GM06990 (cell line): Measurements from ENCODE around the gene ANKRD44.
"Not testable (repeated sequence)": the region's sequence is repeated elsewhere in the genome, so short reads cannot be mapped to it uniquely, and the experiment has no call there.

Experiments
- DNase-seq: peaks from one replicate; pipeline ENCODE4 v3.0.0-alpha.2; 2011; ENCODE audit not compliant: insufficient read length; ENCODE audit errors: extremely low read depth
- H3K27me3 ChIP-seq: replicated peaks from 2 replicates; pipeline ENCODE4 v1.6.0; 2011; ENCODE audit warnings: low read length; ENCODE audit not compliant: control insufficient read depth, insufficient read depth
- H3K36me3 ChIP-seq: 2 replicates; pipeline ENCODE4 v1.5.1; 2011; ENCODE audit warnings: low read length; ENCODE audit not compliant: control insufficient read depth, insufficient read depth
- H3K4me3 ChIP-seq: replicated peaks from 2 replicates; pipeline ENCODE4 v1.5.1; 2011; ENCODE audit warnings: low read depth, mild to moderate bottlenecking, control low read depth, low read length
- CTCF ChIP-seq: IDR thresholded peaks from 2 replicates; pipeline ENCODE4 v1.5.1; 2011; ENCODE audit warnings: low read length, control low read depth, mild to moderate bottlenecking, inconsistent platforms; ENCODE audit not compliant: insufficient read depth, poor library complexity, severe bottlenecking

Gene ANKRD44

GRCh38 chr2:197028633-197029032 lies 281.9 kb downstream of the ANKRD44 start:
- peaks cover 8% of the 10 kb centered on the region for H3K36me3 ChIP-seq

GRCh38 chr2:197028230-197028629 lies 282.4 kb downstream of the ANKRD44 start:
- TF ChIP-seq CTCF, result no peak
- no peak overlapping the region for H3K4me3 ChIP-seq
- H3K36me3 ChIP-seq, result peaks cover 12% of the 10 kb centered on the region
- no peak for DNase-seq
- H3K27me3 ChIP-seq, result no peaks in the 10 kb centered on the region

More at GRCh38 chr2:197028633-197029032, 281.9 kb downstream of the ANKRD44 start:
- H3K27me3 ChIP-seq, result no peaks in the 10 kb centered on the region
- H3K4me3 ChIP-seq, result no peak overlapping the region
- no peak for TF ChIP-seq CTCF
- no peak for DNase-seq

GRCh38 chr2:197024206-197024605 lies 286.4 kb downstream of the ANKRD44 start:
- no peak overlapping the region for H3K4me3 ChIP-seq
- no peaks in the 10 kb centered on the region for H3K27me3 ChIP-seq
- TF ChIP-seq CTCF, result no peak
- peaks cover 15% of the 10 kb centered on the region for H3K36me3 ChIP-seq
- DNase-seq, result no peak

- H3K4me3 ChIP-seq, DNase-seq, H3K27me3 ChIP-seq: not testable (repeated sequence)
- H3K36me3 ChIP-seq, result peaks cover 15% of the 10 kb centered on the region
These were observed 289.7 kb downstream of the ANKRD44 start for GRCh38 chr2:197020921-197021320.

- TF ChIP-seq CTCF, result no peak
- Histone ChIP-seq H3K27me3 (no peaks in the 10 kb centered on the region), H3K4me3 (no peak overlapping the region), H3K36me3 (peaks cover 8% of the 10 kb centered on the region)
- DNase-seq, result no peak
These were observed 297.5 kb downstream of the ANKRD44 start for GRCh38 chr2:197013098-197013497.

- Histone ChIP-seq H3K36me3 (peaks cover 8% of the 10 kb centered on the region), H3K4me3 (no peak overlapping the region), H3K27me3 (no peaks in the 10 kb centered on the region)
- no peak for DNase-seq
- TF ChIP-seq CTCF, result peak; percentile 69
These were observed 298.6 kb downstream of the ANKRD44 start for GRCh38 chr2:197011801-197012641.
